HG02840 (cell line): ENCODE data around the gene CENPX.

Experiments
- ATAC-seq: cut with Tn5 transposase; IDR thresholded peaks from one replicate; pipeline ENCODE4 v1.9.1; 2021; ENCODE audit warnings: mild to moderate bottlenecking, moderate library complexity, moderate number of reproducible peaks; ENCODE audit not compliant: unreplicated experiment, low FRiP score

CENPX gene

DNA sequence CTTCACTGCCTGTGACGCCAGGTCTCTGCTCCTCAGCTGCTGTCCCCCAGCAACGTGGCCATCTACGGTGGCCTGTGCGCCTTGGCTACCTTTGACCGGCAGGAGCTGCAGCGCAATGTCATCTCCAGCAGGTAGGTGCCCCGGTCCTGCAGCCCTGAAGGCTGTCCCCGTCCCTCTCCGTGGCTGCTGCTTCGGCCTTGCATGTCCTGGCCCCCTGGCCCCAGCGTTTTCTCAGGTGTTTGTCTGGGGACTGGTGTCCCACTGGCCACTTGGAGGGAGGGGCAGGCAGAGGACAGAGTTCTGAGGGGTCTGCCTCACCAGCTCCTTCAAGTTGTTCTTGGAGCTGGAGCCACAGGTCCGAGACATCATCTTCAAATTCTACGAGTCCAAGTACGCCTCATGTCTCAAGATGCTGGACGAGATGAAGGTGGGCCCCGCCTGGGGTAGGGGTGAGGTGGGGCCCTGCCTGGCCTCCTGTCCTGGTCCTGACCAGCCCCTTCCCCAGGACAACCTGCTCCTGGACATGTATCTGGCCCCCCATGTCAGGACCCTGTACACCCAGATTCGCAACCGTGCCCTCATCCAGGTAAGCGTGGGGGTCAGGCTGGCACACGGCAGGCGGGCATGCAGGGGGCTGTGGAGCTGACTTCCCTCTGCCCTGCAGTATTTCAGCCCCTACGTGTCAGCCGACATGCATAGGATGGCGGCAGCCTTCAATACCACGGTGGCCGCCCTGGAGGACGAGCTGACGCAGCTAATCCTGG is 33.5 kb upstream of the CENPX start:
- no peak for ATAC-seq

GRCh38 chr17:82055023-82055964 is 32.6 kb upstream of the CENPX start:
- no peak for ATAC-seq

DNA sequence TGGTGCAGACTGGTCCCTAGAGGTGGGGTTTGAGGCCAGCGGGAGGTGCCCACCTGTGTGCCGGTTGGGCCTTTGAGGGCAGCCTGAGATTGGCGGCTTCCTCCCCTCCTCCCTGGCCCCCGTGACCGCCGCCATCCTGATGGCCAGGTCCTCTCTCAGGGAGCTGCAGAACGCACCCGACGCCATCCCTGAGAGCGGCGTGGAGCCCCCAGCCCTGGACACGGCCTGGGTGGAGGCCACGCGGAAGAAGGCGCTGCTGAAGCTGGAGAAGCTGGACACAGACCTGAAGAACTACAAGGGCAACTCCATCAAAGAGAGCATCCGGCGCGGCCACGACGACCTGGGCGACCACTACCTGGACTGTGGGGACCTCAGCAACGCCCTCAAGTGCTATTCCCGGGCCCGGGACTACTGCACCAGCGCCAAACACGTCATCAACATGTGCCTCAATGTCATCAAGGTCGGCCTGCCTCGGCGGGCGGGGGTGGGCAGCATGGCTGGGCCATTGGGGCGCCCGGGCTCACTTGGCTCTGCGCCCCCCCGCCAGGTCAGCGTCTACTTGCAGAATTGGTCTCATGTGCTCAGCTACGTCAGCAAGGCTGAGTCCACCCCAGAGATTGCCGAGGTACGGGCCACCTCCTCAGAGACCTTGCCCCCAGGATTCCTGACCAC is 31.8 kb upstream of the CENPX start:
- no peak for ATAC-seq

DNA sequence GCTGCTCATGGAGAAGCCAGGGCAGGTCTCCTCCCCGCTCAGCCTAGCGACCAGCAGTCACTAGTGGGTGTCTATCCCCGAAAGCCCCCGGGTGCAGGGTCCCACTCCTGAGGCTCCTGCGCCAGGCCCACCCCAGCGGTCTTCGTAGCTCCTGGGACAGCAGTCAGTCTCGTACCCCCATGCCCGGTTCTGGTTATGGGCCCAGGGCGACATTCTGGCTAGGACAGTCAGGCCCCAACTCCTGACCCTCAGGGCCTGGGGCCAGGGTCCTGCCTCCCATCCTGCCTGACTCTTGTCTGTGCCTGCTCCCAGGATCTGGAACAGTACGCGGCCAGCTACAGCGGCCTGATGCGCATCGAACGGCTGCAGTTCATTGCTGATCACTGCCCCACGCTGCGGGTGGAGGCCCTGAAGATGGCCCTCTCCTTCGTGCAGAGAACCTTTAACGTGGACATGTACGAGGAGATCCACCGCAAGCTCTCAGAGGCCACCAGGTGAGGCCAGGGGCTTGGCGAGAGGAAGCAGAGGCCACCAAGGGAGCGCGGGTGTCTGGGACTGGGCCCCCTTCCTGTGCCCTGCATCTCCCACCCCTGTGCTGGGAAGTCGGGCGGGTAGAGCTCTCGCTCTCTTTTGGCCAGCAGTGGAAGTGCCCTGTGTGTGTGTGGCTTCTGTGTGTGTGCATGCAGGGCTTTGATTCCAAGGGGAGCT is 31.0 kb upstream of the CENPX start:
- no peak for ATAC-seq

GRCh38 chr17:82053130-82053529 is 30.5 kb upstream of the CENPX start:
- ATAC-seq, result no peak

GRCh38 chr17:82052638-82053059 is 30.0 kb upstream of the CENPX start:
- no peak for ATAC-seq

GRCh38 chr17:82051776-82052637 is 29.3 kb upstream of the CENPX start, which contains the start of the genes GPS1 and RFNG:
Gene GPS1 (plus strand): TSS chr17:82051898. CDS start chr17:82051932, 34 bp downstream.
Gene RFNG (minus strand): TSS chr17:82051811. CDS start chr17:82051766, 45 bp downstream.
- no peak for ATAC-seq

GRCh38 chr17:82050761-82051641 is 28.3 kb upstream of the CENPX start:
- no peak for ATAC-seq

DNA sequence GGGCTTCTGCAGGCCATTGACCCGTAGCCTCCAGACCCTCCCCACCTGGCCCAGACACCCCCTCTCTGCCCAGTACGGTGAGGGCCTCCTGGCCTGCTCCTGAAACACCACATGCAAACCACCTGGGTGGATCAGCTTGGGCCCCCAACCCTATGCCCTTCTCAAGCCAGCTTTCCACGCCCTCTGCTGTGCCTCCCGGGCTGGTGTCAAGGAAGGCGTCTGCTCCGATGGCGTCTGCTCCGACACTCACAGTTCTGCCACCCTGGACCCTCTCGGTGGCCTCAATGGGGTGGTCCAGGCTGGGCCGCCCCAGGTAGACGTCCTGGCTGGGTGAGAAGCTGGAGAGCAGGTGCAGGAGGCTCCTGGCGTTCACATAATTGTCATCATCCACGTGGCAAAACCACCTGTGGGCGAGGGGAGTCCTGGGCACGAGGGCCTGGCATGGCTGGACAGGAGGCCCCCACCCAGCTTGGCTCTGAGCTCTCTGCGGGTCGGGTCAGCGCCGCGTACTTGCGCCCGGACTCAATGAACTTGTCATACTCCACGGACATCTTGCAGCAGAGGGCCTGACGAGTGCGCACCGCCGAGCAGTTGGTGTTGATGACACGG is 27.6 kb upstream of the CENPX start:
- no peak for ATAC-seq

GRCh38 chr17:82049521-82049971 is 26.9 kb upstream of the CENPX start:
- no peak for ATAC-seq

GRCh38 chr17:82049106-82049505 is 26.4 kb upstream of the CENPX start:
- no peak for ATAC-seq

DNA sequence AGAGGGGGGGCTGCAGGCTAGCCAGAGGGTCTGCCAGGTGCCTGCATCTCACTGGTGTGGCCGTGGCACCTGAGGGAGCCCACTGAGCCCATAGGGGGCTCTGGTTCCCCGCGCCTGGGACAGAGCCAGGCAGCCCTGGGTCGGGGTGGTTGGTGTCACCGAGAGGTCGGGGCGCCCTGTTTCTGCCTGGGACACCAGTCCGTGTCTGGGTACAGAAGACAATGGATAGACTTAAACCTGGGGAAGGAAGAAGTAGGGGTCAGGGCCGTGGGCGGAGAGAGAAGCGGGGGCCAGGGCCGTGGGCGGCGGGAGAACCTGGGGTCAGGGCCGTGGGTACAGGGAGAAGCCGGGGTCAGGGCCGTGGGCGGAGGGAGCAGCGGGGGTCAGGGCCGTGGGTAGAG is 25.9 kb upstream of the CENPX start:
- no peak for ATAC-seq

- no peak for ATAC-seq
Observed at GRCh38 chr17:82047914-82048570, 25.4 kb upstream of the CENPX start.

DNA sequence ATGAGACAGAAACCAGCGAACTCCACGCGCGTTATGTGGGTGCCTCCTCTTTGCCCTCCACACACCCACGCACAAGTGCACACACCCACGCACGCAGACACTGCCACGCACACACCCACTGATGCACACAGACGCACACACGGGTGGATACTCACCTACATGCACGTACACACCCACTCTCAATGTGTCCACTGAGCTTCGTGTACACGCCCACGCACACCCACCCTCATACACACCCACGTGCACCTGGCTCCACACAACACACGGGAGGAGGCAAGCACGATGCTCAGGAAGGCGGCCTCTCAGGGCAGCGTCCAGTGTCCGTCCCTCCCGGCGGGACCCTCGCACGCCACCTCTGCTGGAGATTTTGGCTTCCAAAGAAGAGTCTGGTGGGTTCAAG is 24.7 kb upstream of the CENPX start:
- no peak for ATAC-seq

DNA sequence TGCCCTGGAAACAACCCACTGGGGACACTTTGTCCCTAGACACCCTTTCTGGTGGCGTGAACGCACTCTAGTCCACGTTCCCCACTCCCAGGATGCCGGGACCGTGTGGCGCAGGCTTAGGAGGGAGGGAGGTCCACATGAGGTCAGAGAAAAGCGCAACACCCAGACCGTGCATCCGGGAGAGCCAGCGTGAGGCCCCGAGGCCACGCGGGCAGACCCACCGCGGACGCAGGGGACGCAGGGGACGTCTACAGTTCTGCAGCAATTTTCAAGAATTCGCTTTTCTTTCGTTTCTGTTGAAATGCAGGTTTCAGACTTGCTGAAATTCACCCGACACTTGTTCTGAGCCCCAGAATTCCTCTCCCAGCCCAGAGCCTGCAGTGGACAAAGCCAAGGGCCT is 24.2 kb upstream of the CENPX start:
- no peak for ATAC-seq

- no peak for ATAC-seq
Observed at GRCh38 chr17:82045936-82046484, 23.3 kb upstream of the CENPX start.

- ATAC-seq, result no peak
Observed at GRCh38 chr17:82043507-82043906, 20.8 kb upstream of the CENPX start.
